WTC11 (cell line): ENCODE results near the gene GDAP1L1.

ENCODE experiments used
- ATF1 ChIP-seq: sonication (generic); formaldehyde crosslinking; IDR thresholded peaks from 2 replicates; pipeline ENCODE4 v1.8.1; 2023; ENCODE audit warnings: mild to moderate bottlenecking, moderate library complexity, missing genetic modification reagents
- ATF3 ChIP-seq: sonication (generic); formaldehyde crosslinking; conservative IDR thresholded peaks from 2 replicates; pipeline ENCODE4 v1.8.1; 2022; ENCODE audit warnings: mild to moderate bottlenecking, missing genetic modification reagents
- CREB1 ChIP-seq: sonication (generic); formaldehyde crosslinking; IDR thresholded peaks from 2 replicates; pipeline ENCODE4 v1.8.0; 2023; ENCODE audit warnings: mild to moderate bottlenecking, missing genetic modification reagents
- FOXJ3 ChIP-seq: sonication (generic); formaldehyde crosslinking; IDR thresholded peaks from 2 replicates; pipeline ENCODE4 v1.9.0; 2021; ENCODE audit warnings: missing genetic modification reagents, mild to moderate bottlenecking, borderline replicate concordance
- MAX ChIP-seq: sonication (generic); formaldehyde crosslinking; IDR thresholded peaks from 2 replicates; pipeline ENCODE4 v1.8.0; 2022; ENCODE audit warnings: mild to moderate bottlenecking, missing genetic modification reagents
- SMAD3 ChIP-seq: sonication (generic); formaldehyde crosslinking; IDR thresholded peaks from 2 replicates; pipeline ENCODE4 v1.8.0; 2022; ENCODE audit warnings: missing genetic modification reagents, mild to moderate bottlenecking, borderline replicate concordance
- SP1 ChIP-seq: sonication (generic); formaldehyde crosslinking; conservative IDR thresholded peaks from 2 replicates; pipeline ENCODE4 v1.8.1; 2022; ENCODE audit warnings: missing genetic modification reagents
- TEAD4 ChIP-seq: sonication (generic); formaldehyde crosslinking; IDR thresholded peaks from 2 replicates; pipeline ENCODE4 v1.8.0; 2022; ENCODE audit warnings: mild to moderate bottlenecking, missing genetic modification reagents
- ZNF121 ChIP-seq: sonication (generic); formaldehyde crosslinking; IDR thresholded peaks from 2 replicates; pipeline ENCODE4 v1.8.0; 2023; ENCODE audit warnings: missing genetic modification reagents
- ZNF425 ChIP-seq: fragments of 250-450 bp; sonication (Bioruptor Pico); conservative IDR thresholded peaks from 2 replicates; pipeline ENCODE4 v1.9.0; 2021; ENCODE audit warnings: mild to moderate bottlenecking
- TF ChIP-seq, protein P1 (sequence below): fragments of 200-600 bp; IDR thresholded peaks from 2 replicates; pipeline ENCODE4 v1.8.0; 2022; ENCODE audit warnings: antibody characterized with exemption
- TF ChIP-seq, protein P2 (sequence below): sonication (generic); formaldehyde crosslinking; IDR thresholded peaks from 2 replicates; pipeline ENCODE4 v1.8.0; 2023; ENCODE audit warnings: missing genetic modification reagents, mild to moderate bottlenecking, borderline replicate concordance
- TF ChIP-seq, protein P3 (sequence below): sonication (generic); formaldehyde crosslinking; IDR thresholded peaks from 2 replicates; pipeline ENCODE4 v1.8.1; 2022; ENCODE audit warnings: missing genetic modification reagents, borderline replicate concordance
- TF ChIP-seq, protein P4 (sequence below): sonication (generic); formaldehyde crosslinking; IDR thresholded peaks from 2 replicates; pipeline ENCODE4 v1.8.1; 2023; ENCODE audit warnings: mild to moderate bottlenecking, missing genetic modification reagents, borderline replicate concordance

GRCh38 chr20:44245977-44246376, 1.1 kb upstream of the GDAP1L1 start:
- TF ChIP-seq, protein P1, sequence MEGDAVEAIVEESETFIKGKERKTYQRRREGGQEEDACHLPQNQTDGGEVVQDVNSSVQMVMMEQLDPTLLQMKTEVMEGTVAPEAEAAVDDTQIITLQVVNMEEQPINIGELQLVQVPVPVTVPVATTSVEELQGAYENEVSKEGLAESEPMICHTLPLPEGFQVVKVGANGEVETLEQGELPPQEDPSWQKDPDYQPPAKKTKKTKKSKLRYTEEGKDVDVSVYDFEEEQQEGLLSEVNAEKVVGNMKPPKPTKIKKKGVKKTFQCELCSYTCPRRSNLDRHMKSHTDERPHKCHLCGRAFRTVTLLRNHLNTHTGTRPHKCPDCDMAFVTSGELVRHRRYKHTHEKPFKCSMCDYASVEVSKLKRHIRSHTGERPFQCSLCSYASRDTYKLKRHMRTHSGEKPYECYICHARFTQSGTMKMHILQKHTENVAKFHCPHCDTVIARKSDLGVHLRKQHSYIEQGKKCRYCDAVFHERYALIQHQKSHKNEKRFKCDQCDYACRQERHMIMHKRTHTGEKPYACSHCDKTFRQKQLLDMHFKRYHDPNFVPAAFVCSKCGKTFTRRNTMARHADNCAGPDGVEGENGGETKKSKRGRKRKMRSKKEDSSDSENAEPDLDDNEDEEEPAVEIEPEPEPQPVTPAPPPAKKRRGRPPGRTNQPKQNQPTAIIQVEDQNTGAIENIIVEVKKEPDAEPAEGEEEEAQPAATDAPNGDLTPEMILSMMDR, result no peak
- TF ChIP-seq FOXJ3 (CRISPR knock-in tag) (no peak), ZNF425 (CRISPR knock-in tag) (no peak), SMAD3 (CRISPR knock-in tag) (no peak), ATF3 (no peak), ATF1 (no peak), SP1 (no peak), ZNF121 (CRISPR knock-in tag) (no peak), MAX (CRISPR knock-in tag) (no peak), TEAD4 (CRISPR knock-in tag) (no peak), CREB1 (no peak)
- TF ChIP-seq, protein P2, sequence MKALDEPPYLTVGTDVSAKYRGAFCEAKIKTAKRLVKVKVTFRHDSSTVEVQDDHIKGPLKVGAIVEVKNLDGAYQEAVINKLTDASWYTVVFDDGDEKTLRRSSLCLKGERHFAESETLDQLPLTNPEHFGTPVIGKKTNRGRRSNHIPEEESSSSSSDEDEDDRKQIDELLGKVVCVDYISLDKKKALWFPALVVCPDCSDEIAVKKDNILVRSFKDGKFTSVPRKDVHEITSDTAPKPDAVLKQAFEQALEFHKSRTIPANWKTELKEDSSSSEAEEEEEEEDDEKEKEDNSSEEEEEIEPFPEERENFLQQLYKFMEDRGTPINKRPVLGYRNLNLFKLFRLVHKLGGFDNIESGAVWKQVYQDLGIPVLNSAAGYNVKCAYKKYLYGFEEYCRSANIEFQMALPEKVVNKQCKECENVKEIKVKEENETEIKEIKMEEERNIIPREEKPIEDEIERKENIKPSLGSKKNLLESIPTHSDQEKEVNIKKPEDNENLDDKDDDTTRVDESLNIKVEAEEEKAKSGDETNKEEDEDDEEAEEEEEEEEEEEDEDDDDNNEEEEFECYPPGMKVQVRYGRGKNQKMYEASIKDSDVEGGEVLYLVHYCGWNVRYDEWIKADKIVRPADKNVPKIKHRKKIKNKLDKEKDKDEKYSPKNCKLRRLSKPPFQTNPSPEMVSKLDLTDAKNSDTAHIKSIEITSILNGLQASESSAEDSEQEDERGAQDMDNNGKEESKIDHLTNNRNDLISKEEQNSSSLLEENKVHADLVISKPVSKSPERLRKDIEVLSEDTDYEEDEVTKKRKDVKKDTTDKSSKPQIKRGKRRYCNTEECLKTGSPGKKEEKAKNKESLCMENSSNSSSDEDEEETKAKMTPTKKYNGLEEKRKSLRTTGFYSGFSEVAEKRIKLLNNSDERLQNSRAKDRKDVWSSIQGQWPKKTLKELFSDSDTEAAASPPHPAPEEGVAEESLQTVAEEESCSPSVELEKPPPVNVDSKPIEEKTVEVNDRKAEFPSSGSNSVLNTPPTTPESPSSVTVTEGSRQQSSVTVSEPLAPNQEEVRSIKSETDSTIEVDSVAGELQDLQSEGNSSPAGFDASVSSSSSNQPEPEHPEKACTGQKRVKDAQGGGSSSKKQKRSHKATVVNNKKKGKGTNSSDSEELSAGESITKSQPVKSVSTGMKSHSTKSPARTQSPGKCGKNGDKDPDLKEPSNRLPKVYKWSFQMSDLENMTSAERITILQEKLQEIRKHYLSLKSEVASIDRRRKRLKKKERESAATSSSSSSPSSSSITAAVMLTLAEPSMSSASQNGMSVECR, result no peak
- TF ChIP-seq, protein P3, sequence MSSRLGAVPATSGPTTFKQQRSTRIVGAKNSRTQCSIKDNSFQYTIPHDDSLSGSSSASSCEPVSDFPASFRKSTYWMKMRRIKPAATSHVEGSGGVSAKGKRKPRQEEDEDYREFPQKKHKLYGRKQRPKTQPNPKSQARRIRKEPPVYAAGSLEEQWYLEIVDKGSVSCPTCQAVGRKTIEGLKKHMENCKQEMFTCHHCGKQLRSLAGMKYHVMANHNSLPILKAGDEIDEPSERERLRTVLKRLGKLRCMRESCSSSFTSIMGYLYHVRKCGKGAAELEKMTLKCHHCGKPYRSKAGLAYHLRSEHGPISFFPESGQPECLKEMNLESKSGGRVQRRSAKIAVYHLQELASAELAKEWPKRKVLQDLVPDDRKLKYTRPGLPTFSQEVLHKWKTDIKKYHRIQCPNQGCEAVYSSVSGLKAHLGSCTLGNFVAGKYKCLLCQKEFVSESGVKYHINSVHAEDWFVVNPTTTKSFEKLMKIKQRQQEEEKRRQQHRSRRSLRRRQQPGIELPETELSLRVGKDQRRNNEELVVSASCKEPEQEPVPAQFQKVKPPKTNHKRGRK, result no peak
- TF ChIP-seq, protein P4, sequence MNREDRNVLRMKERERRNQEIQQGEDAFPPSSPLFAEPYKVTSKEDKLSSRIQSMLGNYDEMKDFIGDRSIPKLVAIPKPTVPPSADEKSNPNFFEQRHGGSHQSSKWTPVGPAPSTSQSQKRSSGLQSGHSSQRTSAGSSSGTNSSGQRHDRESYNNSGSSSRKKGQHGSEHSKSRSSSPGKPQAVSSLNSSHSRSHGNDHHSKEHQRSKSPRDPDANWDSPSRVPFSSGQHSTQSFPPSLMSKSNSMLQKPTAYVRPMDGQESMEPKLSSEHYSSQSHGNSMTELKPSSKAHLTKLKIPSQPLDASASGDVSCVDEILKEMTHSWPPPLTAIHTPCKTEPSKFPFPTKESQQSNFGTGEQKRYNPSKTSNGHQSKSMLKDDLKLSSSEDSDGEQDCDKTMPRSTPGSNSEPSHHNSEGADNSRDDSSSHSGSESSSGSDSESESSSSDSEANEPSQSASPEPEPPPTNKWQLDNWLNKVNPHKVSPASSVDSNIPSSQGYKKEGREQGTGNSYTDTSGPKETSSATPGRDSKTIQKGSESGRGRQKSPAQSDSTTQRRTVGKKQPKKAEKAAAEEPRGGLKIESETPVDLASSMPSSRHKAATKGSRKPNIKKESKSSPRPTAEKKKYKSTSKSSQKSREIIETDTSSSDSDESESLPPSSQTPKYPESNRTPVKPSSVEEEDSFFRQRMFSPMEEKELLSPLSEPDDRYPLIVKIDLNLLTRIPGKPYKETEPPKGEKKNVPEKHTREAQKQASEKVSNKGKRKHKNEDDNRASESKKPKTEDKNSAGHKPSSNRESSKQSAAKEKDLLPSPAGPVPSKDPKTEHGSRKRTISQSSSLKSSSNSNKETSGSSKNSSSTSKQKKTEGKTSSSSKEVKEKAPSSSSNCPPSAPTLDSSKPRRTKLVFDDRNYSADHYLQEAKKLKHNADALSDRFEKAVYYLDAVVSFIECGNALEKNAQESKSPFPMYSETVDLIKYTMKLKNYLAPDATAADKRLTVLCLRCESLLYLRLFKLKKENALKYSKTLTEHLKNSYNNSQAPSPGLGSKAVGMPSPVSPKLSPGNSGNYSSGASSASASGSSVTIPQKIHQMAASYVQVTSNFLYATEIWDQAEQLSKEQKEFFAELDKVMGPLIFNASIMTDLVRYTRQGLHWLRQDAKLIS (CRISPR knock-in tag), result no peak
